Fibroblast of lung (primary cell): ENCODE data around the gene CPLANE2.

ENCODE experiments used
- CTCF ChIP-seq, 2 donors: IDR thresholded peaks in 1 of 2; conservative IDR thresholded peaks in 1 of 2; 1 replicate in 1 of 2; 2 replicates in 1 of 2; pipeline ENCODE4 v1.5.1; 2011 to 2012; ENCODE audit warnings: low read length in 2 of 2, control low read depth in 1 of 2, inconsistent platforms in 1 of 2, low read depth in 1 of 2, mild to moderate bottlenecking in 1 of 2
- EZH2 ChIP-seq: IDR thresholded peaks from 2 replicates; pipeline ENCODE4 v1.5.1; 2012; ENCODE audit warnings: low read length, control low read depth, mild to moderate bottlenecking; ENCODE audit errors: missing control alignments

GRCh38 chr1:16207318-16208269, 29.4 kb downstream of the CPLANE2 start:
- no peak for TF ChIP-seq EZH2
- no peak for TF ChIP-seq CTCF (conservative IDR thresholded peaks at IDR 0.05 in 1 of 2, IDR thresholded peaks at IDR 0.05 in 1 of 2; ENCODE audit: low read depth in 1 of 2, low read length in 2 of 2)
